ENCODE results near the gene CSN1S1. TPM values are rescaled to one million over a fixed set of nuclear protein-coding genes. Genes with fewer than 3 reads are reported as not detected.

Gene CSN1S1
- total RNA-seq, 1 donor from 2014 or later, result not detected

Other genes starting within 250 kb of the CSN1S1 start
- 0.11 and 0.25 TPM in 2 replicates for gene SULT1B1, start 170.4 kb upstream of the CSN1S1 start, total RNA-seq
- gene SULT1E1, start 70.9 kb upstream of the CSN1S1 start, total RNA-seq, result not detected in 2 replicates
- gene CSN2, start 34.7 kb downstream of the CSN1S1 start, total RNA-seq, result not detected in 2 replicates
- not detected in 2 replicates for gene STATH, start 64.9 kb downstream of the CSN1S1 start, total RNA-seq
- not detected in 2 replicates for gene HTN3, start 97.4 kb downstream of the CSN1S1 start, total RNA-seq
- gene HTN1, start 119.4 kb downstream of the CSN1S1 start, total RNA-seq, result not detected in 2 replicates
- gene PRR27, start 223.2 kb downstream of the CSN1S1 start, total RNA-seq, result not detected in 2 replicates

All from activated T-helper 2 cell treated with anti-CD3 and anti-CD28 coated beads, Interferon-gamma antibody, Interleukin-2, Interleukin-4, amounts not matched to agents 10 μg/mL and 5 μg/mL and 100 μg/mL, durations not matched to agents 14 hours and 24 hours and 36 hours (primary cell).